ENCODE results near the gene TTC7B.

Gene TTC7B

GRCh38 chr14:90551733-90552464 lies 264.3 kb downstream of the TTC7B start:
- TF ChIP-seq CTCF (conservative IDR thresholded peaks at IDR 0.05; ENCODE audit: control insufficient read depth, insufficient read depth, low read depth, low read length), result no peak
- H3K4me3 ChIP-seq (ENCODE audit: control insufficient read depth, low read depth, low read length), result no peak overlapping the region
- no peak for DNase-seq (ENCODE audit: low read depth)

GRCh38 chr14:90551070-90551704 lies 265.0 kb downstream of the TTC7B start:
- peak; percentile 14 for DNase-seq (ENCODE audit: low read depth)
- TF ChIP-seq CTCF (conservative IDR thresholded peaks at IDR 0.05; ENCODE audit: control insufficient read depth, insufficient read depth, low read depth, low read length), result no peak
- H3K4me3 ChIP-seq (ENCODE audit: control insufficient read depth, low read depth, low read length), result no peak overlapping the region

- no peak for TF ChIP-seq CTCF (conservative IDR thresholded peaks at IDR 0.05; ENCODE audit: control insufficient read depth, insufficient read depth, low read depth, low read length)
- H3K4me3 ChIP-seq (ENCODE audit: control insufficient read depth, low read depth, low read length), result no peak overlapping the region
- no peak for DNase-seq (ENCODE audit: low read depth)
Observed at GRCh38 chr14:90549794-90550641, 266.2 kb downstream of the TTC7B start.

GRCh38 chr14:90548455-90548854 lies 267.8 kb downstream of the TTC7B start:
- no peak overlapping the region for H3K4me3 ChIP-seq (ENCODE audit: control insufficient read depth, low read depth, low read length)
- TF ChIP-seq CTCF (conservative IDR thresholded peaks at IDR 0.05; ENCODE audit: control insufficient read depth, insufficient read depth, low read depth, low read length), result no peak
- no peak for DNase-seq (ENCODE audit: low read depth)

- TF ChIP-seq CTCF (conservative IDR thresholded peaks at IDR 0.05; ENCODE audit: control insufficient read depth, insufficient read depth, low read depth, low read length), result no peak
- H3K4me3 ChIP-seq (ENCODE audit: control insufficient read depth, low read depth, low read length), result no peak overlapping the region
- DNase-seq (ENCODE audit: low read depth), result no peak
Observed at GRCh38 chr14:90547968-90548367, 268.3 kb downstream of the TTC7B start.

- H3K4me3 ChIP-seq (ENCODE audit: control insufficient read depth, low read depth, low read length), result no peak overlapping the region
- no peak for TF ChIP-seq CTCF (conservative IDR thresholded peaks at IDR 0.05; ENCODE audit: control insufficient read depth, insufficient read depth, low read depth, low read length)
- no peak for DNase-seq (ENCODE audit: low read depth)
Observed at GRCh38 chr14:90547250-90547649, 269.0 kb downstream of the TTC7B start.
